MM.1S (cell line): Measurements from ENCODE around the gene FBXW4.

Source experiments
- EZH2 ChIP-seq: fragments of 300-600 bp; sonication (generic); optimal IDR thresholded peaks from 2 replicates; pipeline ENCODE3; 2017; ENCODE audit warnings: low read depth, mild to moderate bottlenecking, antibody characterized with exemption, low read length, mixed read lengths
- EZH2phosphoT487 ChIP-seq: fragments of 300-600 bp; sonication (generic); IDR thresholded peaks from 2 replicates; pipeline ENCODE4 v1.6.1; 2018; ENCODE audit warnings: antibody characterized with exemption, low read length
- TF ChIP-seq, protein P1 (sequence below): fragments of 300-600 bp; sonication (generic); IDR thresholded peaks from 2 replicates; pipeline ENCODE4 v1.5.1; 2016; ENCODE audit warnings: antibody characterized with exemption, low read length, mixed read lengths

DNA sequence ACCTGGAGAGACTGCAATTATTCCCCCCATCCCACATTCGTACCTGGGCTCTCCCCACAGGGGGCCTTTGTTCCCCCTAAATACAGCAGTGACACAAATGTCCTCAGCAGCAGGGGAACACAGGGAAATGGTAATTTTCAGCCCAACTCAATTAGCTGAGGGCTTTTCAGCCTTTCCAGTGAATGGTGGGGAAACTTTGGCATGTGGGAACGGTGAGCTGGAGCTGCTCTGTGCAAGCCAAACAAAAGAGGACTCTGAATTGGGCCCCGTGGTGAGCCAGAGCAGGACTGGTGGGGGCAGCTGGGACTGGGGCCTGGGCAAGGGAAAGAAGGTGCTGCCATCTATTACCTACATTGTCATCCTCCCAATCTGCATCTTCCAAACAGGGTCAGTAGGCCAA lies 51.0 kb downstream of the FBXW4 start:
- TF ChIP-seq, protein P1, sequence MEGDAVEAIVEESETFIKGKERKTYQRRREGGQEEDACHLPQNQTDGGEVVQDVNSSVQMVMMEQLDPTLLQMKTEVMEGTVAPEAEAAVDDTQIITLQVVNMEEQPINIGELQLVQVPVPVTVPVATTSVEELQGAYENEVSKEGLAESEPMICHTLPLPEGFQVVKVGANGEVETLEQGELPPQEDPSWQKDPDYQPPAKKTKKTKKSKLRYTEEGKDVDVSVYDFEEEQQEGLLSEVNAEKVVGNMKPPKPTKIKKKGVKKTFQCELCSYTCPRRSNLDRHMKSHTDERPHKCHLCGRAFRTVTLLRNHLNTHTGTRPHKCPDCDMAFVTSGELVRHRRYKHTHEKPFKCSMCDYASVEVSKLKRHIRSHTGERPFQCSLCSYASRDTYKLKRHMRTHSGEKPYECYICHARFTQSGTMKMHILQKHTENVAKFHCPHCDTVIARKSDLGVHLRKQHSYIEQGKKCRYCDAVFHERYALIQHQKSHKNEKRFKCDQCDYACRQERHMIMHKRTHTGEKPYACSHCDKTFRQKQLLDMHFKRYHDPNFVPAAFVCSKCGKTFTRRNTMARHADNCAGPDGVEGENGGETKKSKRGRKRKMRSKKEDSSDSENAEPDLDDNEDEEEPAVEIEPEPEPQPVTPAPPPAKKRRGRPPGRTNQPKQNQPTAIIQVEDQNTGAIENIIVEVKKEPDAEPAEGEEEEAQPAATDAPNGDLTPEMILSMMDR = no peak
- no peak for TF ChIP-seq EZH2phosphoT487
- TF ChIP-seq EZH2 = no peak
